Fibroblast of skin of right biceps (primary cell): Measurements from ENCODE around the gene RHOBTB3.

Experiments used
- DNase-seq: peaks from one replicate; pipeline ENCODE4 v3.0.0-alpha.2; 2013

The RHOBTB3 gene

GRCh38 chr5:95713960-95714710 lies 17.0 kb upstream of the RHOBTB3 start:
- no peak for DNase-seq

DNA sequence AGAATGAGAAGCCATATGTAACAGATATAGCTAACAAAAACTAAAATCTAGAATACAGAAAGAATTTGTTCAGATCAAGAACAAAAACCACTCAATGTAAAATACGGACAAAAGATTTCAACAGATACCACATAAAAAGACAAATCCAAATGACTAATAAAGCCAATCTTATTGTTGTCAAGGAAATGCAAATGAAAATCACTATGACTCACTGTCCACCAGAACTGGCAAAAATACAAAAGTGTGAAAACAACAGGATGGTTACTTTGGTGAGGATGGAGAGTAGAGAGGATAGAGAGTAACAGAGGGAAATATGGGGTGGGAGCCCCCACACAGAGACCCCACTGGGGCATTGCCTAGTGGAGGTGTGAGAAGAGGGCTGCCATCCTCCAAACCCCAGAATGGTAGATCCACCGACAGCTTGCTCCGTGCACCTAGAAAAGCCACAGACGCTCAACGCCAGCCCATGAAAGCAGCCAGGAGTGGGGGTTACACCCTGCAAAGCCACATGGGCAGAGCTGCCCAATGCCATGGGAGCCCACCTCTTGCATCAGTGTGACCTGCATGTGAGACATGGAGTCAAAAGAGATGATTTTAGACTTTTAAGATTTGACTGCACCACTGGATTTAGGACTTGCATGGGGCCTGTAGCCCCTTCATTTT lies 15.2 kb upstream of the RHOBTB3 start:
- DNase-seq, result peak; percentile 87

GRCh38 chr5:95717439-95717838 lies 13.7 kb upstream of the RHOBTB3 start:
- DNase-seq, result no peak

DNA sequence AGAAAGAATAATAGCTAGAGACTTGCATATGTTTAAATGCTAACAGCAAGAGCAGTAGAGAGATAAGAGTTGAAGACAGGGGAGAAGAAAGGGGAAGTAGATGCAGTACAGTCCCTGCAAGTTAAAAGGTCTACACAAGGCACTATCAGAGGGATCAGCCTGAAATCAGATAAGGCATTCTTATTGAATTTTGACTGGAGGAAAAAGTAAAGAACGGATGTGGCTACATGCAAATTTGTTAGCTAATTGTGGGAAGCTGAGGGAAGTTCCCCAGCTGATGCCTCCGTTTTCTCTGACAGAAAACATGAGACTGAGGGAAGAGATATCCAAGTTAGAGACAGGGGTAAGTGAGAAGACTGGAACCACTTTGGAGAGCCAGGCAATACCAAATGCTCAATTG lies 12.9 kb upstream of the RHOBTB3 start:
- DNase-seq, result no peak

DNA sequence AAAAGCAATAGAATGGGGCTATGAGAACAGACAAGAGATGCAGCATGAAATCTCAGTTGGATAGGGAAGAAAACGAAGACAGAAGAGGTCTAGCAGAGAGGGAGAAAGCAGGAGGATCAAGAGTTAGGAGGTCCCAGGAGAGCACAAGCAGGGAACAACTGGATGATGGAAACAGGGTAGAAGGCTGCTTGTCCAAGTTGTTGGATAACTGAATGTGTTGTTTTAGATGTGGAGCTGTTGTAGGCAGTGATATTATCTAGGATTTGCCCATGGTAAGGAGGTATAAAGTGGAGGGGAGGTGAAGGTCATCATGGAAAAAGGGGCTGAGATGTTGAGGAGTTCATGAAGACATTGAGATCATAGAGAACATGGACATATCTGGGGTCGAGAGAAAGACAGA lies 12.4 kb upstream of the RHOBTB3 start:
- DNase-seq, result no peak

DNA sequence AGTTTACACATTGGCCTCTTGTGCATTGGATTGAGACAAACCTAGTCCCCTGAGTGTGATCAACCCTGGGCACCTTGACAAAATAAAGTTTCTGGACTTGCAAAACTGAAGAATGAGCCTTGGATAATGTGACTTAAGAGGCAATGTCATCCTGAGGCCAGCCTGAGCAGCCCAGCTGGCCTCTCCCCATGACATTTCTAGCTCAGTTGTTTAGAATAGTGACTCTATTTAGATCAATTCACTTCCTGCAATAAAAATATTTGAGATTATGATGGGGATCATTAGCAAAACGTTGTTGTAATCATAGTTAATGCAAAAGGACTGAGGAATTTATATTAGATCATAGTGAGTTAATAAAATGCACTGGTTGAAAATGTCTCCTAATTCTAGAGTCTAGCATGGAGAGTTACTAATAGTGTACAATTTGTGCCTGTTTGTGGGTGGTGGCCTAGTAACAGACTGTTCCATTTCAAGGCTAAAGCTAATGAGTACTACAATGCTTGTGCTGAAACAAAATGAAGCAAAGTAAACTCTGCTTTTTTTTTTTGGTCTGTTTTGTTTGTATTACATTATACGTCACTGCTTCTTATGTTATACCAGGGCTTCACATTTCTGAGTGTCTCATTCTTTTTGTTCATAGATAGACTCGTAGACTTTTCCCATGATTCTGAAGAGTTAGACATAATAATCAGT lies 10.9 kb upstream of the RHOBTB3 start:
- no peak for DNase-seq

DNA sequence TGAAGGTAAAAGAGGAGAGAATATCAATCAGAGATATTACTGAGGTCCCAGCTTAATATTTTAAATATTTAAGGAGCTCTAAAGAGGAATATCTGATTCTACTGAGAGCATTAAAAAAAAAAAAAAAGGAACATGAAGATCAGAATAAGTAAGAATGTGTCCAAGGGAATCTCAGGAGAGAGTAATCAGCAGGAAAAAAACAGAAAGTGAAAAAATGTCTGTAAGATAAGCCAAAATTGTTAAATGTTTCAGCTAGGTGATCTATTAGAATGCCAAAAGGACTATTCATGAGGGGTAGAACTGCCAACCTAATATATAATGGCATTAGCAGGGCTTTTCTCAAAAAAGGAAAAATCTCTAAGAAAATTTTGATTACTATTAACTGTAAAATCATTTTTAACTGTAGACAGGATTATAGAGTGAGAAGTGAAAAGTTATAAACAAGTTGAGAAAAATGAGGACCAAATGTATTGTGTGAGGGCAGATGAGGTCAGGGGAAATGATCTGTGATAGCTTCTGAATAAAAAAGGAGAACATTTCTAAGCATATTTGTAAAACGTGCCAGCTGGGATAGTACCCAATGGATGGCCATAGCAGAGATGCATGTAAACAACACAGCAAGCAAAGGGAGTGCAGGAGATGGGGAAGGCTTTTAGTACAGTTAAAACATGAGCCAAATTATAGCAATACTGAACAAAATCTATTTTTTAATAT lies 9.4 kb upstream of the RHOBTB3 start:
- DNase-seq, result no peak

DNA sequence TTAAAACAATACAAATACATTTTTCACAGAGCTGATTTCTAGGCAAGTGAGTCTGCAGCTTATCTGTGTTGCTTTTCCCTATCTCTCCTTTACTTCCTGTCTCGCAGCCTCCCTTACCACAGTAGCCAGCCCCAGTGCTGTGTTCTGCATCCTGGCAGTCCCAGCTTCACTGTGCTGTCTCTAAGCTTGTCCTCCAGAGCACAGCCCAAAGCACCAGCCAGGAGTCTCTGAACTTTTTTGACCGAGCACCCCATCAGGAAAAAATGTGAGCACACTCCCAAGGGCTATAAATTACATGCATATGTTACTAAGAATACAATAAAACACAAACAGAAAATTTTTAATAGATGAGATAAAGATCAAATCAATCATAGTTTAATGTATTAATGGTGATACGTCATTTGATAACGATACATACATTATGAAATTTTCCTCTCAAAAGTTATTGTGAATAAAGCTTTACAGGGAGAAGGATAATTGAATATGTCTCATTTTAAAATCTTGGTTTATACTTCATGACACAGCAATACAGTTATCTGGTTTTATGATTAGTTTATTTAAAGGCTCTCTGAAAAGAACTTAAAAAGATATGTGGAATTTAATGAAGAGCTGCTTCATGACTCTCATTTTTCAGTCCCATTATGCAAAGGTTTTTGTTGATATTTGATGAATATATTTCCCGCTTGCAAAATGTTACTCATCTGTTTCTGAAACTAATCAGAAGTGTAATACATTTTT lies 7.3 kb upstream of the RHOBTB3 start:
- DNase-seq, result peak; percentile 58

- peak; percentile 47 for DNase-seq
Observed at GRCh38 chr5:95725071-95725820, 5.9 kb upstream of the RHOBTB3 start.

DNA sequence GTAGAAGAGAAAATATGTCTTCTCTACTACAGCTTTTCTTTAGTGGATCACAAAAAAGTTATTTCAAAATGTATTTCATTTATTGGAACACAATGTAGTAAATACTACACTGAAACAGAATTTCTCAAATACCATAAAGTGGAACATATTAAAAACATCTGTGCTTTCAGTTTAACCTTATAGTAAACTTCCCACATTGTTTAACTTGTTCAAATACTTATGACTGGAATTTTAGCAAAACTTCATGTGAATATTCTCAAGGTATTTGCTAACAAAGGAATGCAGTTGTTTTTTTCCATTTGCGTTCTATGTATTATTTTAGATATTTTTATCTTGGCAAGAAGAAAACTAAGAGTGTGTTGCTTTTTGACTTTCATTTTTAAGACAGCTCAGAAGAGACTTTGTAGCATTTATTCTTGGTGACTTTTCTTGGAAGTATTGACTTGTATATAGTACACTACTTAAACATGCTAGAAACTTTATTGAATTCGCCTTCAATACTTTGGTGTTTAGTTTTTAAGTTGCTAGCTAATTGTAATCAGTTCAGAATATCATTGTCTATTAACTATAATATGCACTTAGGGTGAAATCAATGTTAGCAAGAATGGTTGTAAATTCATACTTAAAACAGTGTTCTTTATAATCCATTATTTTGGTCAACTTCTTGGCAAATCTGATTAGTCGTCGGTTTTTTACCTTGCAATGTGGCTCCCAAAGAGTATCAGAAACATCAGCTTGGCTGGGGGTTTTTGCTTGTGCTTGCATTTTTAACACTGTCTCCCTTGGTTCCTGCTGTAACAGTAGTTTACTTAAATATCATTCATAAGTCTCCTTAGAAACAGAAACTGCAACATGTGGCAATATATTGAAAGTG lies 5.0 kb upstream of the RHOBTB3 start:
- DNase-seq, result peak; percentile 83

DNA sequence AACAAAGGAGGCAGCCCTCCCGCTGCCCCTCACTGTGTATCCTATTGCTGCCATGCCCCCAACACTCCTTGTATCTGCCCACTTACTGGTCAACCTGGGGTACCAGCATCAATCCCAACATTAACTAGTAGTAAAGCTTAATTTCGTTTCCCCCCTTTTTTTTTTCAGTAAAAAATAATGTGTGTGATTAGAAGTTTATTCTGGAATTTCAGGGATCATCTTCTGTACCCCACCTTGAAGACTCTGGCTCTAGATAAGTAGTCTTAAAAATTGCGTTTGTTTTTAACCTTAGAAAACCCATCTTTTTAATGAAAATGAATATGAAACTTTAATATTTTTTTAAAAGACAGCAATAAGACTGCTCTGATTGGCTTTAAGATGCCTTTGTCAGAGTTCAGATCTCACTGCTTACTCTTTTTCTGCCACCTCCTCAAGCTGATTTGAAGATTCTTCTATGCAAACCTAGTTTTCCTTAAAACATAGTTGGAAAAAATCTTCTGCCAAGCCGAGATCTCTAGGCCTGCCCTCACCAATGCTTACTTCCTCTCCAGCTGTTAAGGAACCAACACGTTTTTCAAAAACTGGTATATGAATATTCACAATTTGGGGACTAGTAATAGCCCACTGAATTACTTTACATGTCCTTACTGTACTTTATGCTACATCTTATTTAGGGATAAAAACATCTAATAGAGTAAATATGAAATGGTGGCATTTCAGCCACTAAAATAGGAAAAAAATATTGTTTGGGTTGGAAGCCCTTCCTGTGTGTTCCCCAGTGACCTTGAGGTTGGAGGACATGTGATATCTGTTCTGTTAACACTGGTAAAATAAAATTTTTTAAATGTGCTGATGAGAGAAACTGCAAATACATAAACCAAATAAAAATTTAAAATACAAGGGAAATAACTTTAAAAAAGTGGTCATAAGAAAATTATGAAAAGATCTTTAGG lies 4.0 kb upstream of the RHOBTB3 start:
- DNase-seq, result no peak

DNA sequence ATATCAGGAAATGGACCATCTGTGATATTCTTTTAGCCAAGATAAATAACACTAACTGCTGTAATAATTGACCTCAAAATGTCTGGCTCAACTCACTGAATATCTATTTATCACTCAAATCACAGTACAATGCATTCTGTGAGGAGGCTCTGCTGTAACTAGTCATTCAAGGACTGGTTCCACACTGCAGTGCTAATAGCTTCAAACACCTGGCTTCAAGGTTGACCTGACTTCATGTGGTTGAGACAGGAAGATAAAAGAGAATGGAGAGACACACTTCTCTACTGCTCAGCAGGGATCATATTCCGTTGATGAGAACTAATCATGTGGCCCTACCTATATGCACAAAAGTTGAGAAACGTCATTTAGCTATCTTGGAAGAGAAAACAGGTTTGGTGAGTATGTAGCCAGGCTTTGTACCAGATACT lies 3.4 kb upstream of the RHOBTB3 start:
- DNase-seq, result peak; percentile 46

GRCh38 chr5:95728494-95729114 lies 2.5 kb upstream of the RHOBTB3 start:
- peak; percentile 48 for DNase-seq

GRCh38 chr5:95729115-95730010 lies 1.8 kb upstream of the RHOBTB3 start:
- no peak for DNase-seq

DNA sequence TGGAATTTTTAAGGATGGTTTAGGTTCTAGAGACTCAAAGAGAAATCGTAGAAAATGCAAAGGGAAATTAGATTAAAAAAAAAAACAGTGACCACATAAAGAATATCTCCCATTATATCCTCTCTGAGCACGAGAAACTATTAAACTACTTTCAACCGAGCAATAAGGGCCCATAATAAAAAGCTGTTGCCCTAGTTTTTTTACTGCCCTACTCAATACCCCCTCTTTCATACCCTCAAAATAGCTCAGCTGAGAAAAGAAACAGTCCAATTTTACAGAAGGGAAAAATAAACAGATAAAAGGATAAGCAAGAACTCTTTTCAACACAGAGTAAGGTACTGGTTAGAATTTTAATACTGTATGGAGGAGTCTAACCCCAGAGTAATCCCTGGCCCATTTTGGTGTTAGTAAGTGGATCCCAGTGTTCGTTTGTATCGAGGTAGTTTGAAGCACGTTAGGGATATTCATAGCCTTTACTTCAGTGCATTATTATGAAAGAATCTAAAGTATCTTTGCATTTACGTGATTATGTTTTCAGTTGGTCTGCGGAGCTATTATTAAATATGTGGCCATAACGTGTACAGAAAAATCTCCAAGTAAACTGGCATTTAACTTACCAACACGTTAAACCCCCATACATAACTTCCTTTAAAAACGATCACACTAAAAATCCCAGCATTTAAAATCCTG lies 980 bp upstream of the RHOBTB3 start:
- no peak for DNase-seq

GRCh38 chr5:95731571-95732554 lies 727 bp downstream of the RHOBTB3 start:
- peak; percentile 53 for DNase-seq
